ENCODE results near the gene PSAPL1. TPM values are rescaled to one million over a fixed set of nuclear protein-coding genes. Genes with fewer than 3 reads are reported as not detected.

Gene PSAPL1
- total RNA-seq, 1 experiment from 2014 or later: not detected

GRCh38 chr4:7408166-7408565, 26.6 kb downstream of the PSAPL1 start (continued):
- TF ChIP-seq, protein P1, sequence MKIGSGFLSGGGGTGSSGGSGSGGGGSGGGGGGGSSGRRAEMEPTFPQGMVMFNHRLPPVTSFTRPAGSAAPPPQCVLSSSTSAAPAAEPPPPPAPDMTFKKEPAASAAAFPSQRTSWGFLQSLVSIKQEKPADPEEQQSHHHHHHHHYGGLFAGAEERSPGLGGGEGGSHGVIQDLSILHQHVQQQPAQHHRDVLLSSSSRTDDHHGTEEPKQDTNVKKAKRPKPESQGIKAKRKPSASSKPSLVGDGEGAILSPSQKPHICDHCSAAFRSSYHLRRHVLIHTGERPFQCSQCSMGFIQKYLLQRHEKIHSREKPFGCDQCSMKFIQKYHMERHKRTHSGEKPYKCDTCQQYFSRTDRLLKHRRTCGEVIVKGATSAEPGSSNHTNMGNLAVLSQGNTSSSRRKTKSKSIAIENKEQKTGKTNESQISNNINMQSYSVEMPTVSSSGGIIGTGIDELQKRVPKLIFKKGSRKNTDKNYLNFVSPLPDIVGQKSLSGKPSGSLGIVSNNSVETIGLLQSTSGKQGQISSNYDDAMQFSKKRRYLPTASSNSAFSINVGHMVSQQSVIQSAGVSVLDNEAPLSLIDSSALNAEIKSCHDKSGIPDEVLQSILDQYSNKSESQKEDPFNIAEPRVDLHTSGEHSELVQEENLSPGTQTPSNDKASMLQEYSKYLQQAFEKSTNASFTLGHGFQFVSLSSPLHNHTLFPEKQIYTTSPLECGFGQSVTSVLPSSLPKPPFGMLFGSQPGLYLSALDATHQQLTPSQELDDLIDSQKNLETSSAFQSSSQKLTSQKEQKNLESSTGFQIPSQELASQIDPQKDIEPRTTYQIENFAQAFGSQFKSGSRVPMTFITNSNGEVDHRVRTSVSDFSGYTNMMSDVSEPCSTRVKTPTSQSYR (CRISPR knock-in tag; IDR thresholded peaks at IDR 0.05): no peak
- TF ChIP-seq CBFB (CRISPR knock-in tag; IDR thresholded peaks at IDR 0.05; ENCODE audit: low read depth): no peak
- TF ChIP-seq FOXJ3 (CRISPR knock-in tag; IDR thresholded peaks at IDR 0.05; ENCODE audit: borderline replicate concordance): no peak

DNA sequence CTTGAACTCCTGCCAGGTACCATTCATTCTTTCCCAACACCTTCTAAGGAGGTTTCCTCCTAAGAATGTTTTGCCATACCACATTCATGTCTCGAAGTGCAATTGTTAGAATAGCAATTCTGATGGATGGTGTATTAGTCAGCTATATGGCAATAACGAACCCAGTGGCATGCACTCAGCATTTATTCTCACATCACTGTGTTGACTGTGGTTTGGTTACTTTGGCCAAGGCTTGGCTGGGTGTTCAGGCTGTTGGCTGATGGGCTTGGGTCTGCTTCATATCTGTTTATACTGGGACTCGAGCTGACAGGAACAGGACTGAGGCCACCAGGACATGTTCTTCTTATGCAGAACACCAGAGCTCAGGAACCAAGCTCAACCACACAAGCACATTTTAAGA, 31.7 kb downstream of the PSAPL1 start:
- H3K4me1 Mint-ChIP-seq: no peaks in the 10 kb centered on the region
- H3K4me3 Mint-ChIP-seq: no peak overlapping the region
- no peak overlapping the region for H3K27ac Mint-ChIP-seq
- no peak for ATAC-seq
- TF ChIP-seq CDX4 (CRISPR knock-in tag; IDR thresholded peaks at IDR 0.05; ENCODE audit: borderline replicate concordance) (no peak), EMX1 (CRISPR knock-in tag; IDR thresholded peaks at IDR 0.05) (no peak), KAT7 (CRISPR knock-in tag; IDR thresholded peaks at IDR 0.05; ENCODE audit: borderline replicate concordance) (no peak), HMGXB4 (CRISPR knock-in tag; IDR thresholded peaks at IDR 0.05) (no peak), ZNF317 (CRISPR knock-in tag; IDR thresholded peaks at IDR 0.05; ENCODE audit: borderline replicate concordance, low read depth) (no peak)
- CTCF ChIA-PET: no interaction called here
- H3K36me3 Mint-ChIP-seq: no peaks in the 10 kb centered on the region
- POLR2A ChIA-PET: no interaction called here
- H3K9me3 Mint-ChIP-seq: peaks cover 39% of the 10 kb centered on the region
- H3K27me3 Mint-ChIP-seq (ENCODE audit: low read depth): peaks cover 26% of the 10 kb centered on the region
- DNase-seq (ENCODE audit: low spot score): no peak

DNA sequence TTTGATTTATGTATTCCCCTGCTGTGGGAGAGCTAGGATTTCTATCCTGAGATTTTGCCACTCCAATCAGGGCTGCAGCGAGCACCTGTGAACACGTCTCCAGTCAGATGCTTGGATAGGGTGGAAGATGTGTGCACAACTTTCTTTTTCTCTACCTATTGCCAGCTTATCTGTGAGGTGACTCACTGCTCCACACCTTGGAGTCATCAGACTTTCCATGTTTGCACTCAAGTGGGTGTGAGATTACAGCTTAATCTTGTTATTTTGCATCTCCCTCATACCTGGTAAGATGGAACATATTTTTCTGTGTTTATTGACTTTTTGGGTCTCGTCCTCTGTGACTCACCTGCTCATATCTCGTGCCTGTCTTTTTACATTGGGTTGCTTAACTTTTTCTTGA, 32.2 kb downstream of the PSAPL1 start:
- DNase-seq (ENCODE audit: low spot score): no peak
- Mint-ChIP-seq H3K27ac (no peak overlapping the region), H3K36me3 (no peaks in the 10 kb centered on the region), H3K4me3 (no peak overlapping the region), H3K9me3 (peaks cover 36% of the 10 kb centered on the region), H3K4me1 (no peaks in the 10 kb centered on the region), H3K27me3 (ENCODE audit: low read depth) (peaks cover 25% of the 10 kb centered on the region)
- POLR2A ChIA-PET: no interaction called here
- CTCF ChIA-PET: no interaction called here
- ATAC-seq: no peak
- TF ChIP-seq CREM (CRISPR knock-in tag; IDR thresholded peaks at IDR 0.05) (no peak), ZNF263 (CRISPR knock-in tag; IDR thresholded peaks at IDR 0.05; ENCODE audit: low read depth) (no peak), ATF2 (CRISPR knock-in tag; IDR thresholded peaks at IDR 0.05; ENCODE audit: borderline replicate concordance, low read depth) (no peak), FOXK1 (CRISPR knock-in tag; IDR thresholded peaks at IDR 0.05) (no peak), ZNF416 (CRISPR knock-in tag; IDR thresholded peaks at IDR 0.05) (no peak), ZNF423 (CRISPR knock-in tag; IDR thresholded peaks at IDR 0.05) (no peak), FOXP4 (CRISPR knock-in tag; IDR thresholded peaks at IDR 0.05) (no peak), ZNF138 (CRISPR knock-in tag; conservative IDR thresholded peaks at IDR 0.05) (no peak), GRHL2 (CRISPR knock-in tag; IDR thresholded peaks at IDR 0.05; ENCODE audit: insufficient replicate concordance, severe bottlenecking) (no peak)
- TF ChIP-seq, protein P2, sequence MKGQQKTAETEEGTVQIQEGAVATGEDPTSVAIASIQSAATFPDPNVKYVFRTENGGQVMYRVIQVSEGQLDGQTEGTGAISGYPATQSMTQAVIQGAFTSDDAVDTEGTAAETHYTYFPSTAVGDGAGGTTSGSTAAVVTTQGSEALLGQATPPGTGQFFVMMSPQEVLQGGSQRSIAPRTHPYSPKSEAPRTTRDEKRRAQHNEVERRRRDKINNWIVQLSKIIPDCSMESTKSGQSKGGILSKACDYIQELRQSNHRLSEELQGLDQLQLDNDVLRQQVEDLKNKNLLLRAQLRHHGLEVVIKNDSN (CRISPR knock-in tag; IDR thresholded peaks at IDR 0.05): no peak
- TF ChIP-seq, protein P3, sequence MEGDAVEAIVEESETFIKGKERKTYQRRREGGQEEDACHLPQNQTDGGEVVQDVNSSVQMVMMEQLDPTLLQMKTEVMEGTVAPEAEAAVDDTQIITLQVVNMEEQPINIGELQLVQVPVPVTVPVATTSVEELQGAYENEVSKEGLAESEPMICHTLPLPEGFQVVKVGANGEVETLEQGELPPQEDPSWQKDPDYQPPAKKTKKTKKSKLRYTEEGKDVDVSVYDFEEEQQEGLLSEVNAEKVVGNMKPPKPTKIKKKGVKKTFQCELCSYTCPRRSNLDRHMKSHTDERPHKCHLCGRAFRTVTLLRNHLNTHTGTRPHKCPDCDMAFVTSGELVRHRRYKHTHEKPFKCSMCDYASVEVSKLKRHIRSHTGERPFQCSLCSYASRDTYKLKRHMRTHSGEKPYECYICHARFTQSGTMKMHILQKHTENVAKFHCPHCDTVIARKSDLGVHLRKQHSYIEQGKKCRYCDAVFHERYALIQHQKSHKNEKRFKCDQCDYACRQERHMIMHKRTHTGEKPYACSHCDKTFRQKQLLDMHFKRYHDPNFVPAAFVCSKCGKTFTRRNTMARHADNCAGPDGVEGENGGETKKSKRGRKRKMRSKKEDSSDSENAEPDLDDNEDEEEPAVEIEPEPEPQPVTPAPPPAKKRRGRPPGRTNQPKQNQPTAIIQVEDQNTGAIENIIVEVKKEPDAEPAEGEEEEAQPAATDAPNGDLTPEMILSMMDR (IDR thresholded peaks at IDR 0.05): no peak
- TF ChIP-seq, protein P4, sequence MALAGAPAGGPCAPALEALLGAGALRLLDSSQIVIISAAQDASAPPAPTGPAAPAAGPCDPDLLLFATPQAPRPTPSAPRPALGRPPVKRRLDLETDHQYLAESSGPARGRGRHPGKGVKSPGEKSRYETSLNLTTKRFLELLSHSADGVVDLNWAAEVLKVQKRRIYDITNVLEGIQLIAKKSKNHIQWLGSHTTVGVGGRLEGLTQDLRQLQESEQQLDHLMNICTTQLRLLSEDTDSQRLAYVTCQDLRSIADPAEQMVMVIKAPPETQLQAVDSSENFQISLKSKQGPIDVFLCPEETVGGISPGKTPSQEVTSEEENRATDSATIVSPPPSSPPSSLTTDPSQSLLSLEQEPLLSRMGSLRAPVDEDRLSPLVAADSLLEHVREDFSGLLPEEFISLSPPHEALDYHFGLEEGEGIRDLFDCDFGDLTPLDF (CRISPR knock-in tag; IDR thresholded peaks at IDR 0.05): no peak
